T-helper 2 cell treated with Interferon-gamma antibody and Interleukin-4, amounts not matched to agents 5 μg/mL and 100 μg/mL, for 36 hours (primary cell): Measurements from ENCODE around the gene INAFM1.

ENCODE experiments used
- DNase-seq: peaks from one replicate; pipeline ENCODE4 v3.0.0; 2021; ENCODE audit warnings: low spot score
- H3K27ac Mint-ChIP-seq: one replicate; pipeline ENCODE4 v1.8.0; 2021; ENCODE audit warnings: mild to moderate bottlenecking, mixed read lengths
- H3K27me3 Mint-ChIP-seq: one replicate; pipeline ENCODE4 v1.8.0; 2021; ENCODE audit warnings: low read depth, mixed read lengths
- H3K36me3 Mint-ChIP-seq: one replicate; pipeline ENCODE4 v1.8.0; 2021; ENCODE audit warnings: low read depth, mixed read lengths
- H3K4me1 Mint-ChIP-seq: one replicate; pipeline ENCODE4 v1.8.0; 2021; ENCODE audit warnings: low read depth, mixed read lengths
- H3K4me3 Mint-ChIP-seq: one replicate; pipeline ENCODE4 v1.8.0; 2022; ENCODE audit warnings: mild to moderate bottlenecking, moderate library complexity, mixed read lengths
- H3K9me3 Mint-ChIP-seq: one replicate; pipeline ENCODE4 v1.8.0; 2021; ENCODE audit warnings: mixed read lengths

INAFM1 gene

GRCh38 chr19:47274071-47274890 lies at the start of gene INAFM1:
INAFM1 (plus strand) TSS chr19:47274885; CDS start chr19:47274920, 35 bp downstream.
- H3K27me3 Mint-ChIP-seq: no peaks in the 10 kb centered on the region
- H3K36me3 Mint-ChIP-seq: peaks cover 24% of the 10 kb centered on the region

GRCh38 chr19:47225746-47226425 lies 48.8 kb upstream of the INAFM1 start:
- peaks cover 15% of the 10 kb centered on the region for H3K36me3 Mint-ChIP-seq
- peak overlapping the region; percentile 60 for H3K27ac Mint-ChIP-seq
- no peaks in the 10 kb centered on the region for H3K27me3 Mint-ChIP-seq
- no peaks in the 10 kb centered on the region for H3K9me3 Mint-ChIP-seq
- peaks cover 12% of the 10 kb centered on the region for H3K4me1 Mint-ChIP-seq
- H3K4me3 Mint-ChIP-seq: peak overlapping the region; percentile 25
- peak; percentile 88 for DNase-seq

More at GRCh38 chr19:47274071-47274890, at the start of gene INAFM1:
- DNase-seq: peak; percentile 95
- Mint-ChIP-seq H3K4me3 (peak within 1 kb of the TSS; percentile 96), H3K4me1 (peaks cover 18% of the 10 kb centered on the region), H3K9me3 (no peaks in the 10 kb centered on the region), H3K27ac (peak within 1 kb of the TSS; percentile 98)

- H3K27ac Mint-ChIP-seq: peak overlapping the region; percentile 87
- H3K9me3 Mint-ChIP-seq: no peaks in the 10 kb centered on the region
- H3K27me3 Mint-ChIP-seq: no peaks in the 10 kb centered on the region
- peak; percentile 79 for DNase-seq
- H3K4me1 Mint-ChIP-seq: peaks cover 17% of the 10 kb centered on the region
- H3K4me3 Mint-ChIP-seq: peak overlapping the region; percentile 86
- peaks cover 13% of the 10 kb centered on the region for H3K36me3 Mint-ChIP-seq
Observed at GRCh38 chr19:47226426-47227351, 48.0 kb upstream of the INAFM1 start.

GRCh38 chr19:47227352-47228167 lies 47.1 kb upstream of the INAFM1 start:
- H3K4me1 Mint-ChIP-seq: peaks cover 22% of the 10 kb centered on the region
- H3K4me3 Mint-ChIP-seq: peak overlapping the region; percentile 86
- H3K9me3 Mint-ChIP-seq: no peaks in the 10 kb centered on the region
- H3K27ac Mint-ChIP-seq: peak overlapping the region; percentile 87
- peak; percentile 75 for DNase-seq
- H3K36me3 Mint-ChIP-seq: peaks cover 8% of the 10 kb centered on the region
- no peaks in the 10 kb centered on the region for H3K27me3 Mint-ChIP-seq

- peak; percentile 67 for DNase-seq
- Mint-ChIP-seq H3K4me3 (no peak overlapping the region), H3K27ac (no peak overlapping the region)
Observed at GRCh38 chr19:47228168-47228936, 46.3 kb upstream of the INAFM1 start.

GRCh38 chr19:47228937-47229675 lies 45.6 kb upstream of the INAFM1 start:
- Mint-ChIP-seq H3K27ac (no peak overlapping the region), H3K27me3 (no peaks in the 10 kb centered on the region)

More at GRCh38 chr19:47228168-47228936, 46.3 kb upstream of the INAFM1 start:
- Mint-ChIP-seq H3K4me1 (peaks cover 26% of the 10 kb centered on the region), H3K36me3 (peaks cover 8% of the 10 kb centered on the region), H3K27me3 (no peaks in the 10 kb centered on the region), H3K9me3 (no peaks in the 10 kb centered on the region)

GRCh38 chr19:47229676-47230053 lies 45.0 kb upstream of the INAFM1 start:
- H3K27ac Mint-ChIP-seq: no peak overlapping the region

More at GRCh38 chr19:47228937-47229675, 45.6 kb upstream of the INAFM1 start:
- Mint-ChIP-seq H3K4me3 (no peak overlapping the region), H3K9me3 (no peaks in the 10 kb centered on the region), H3K36me3 (peaks cover 6% of the 10 kb centered on the region), H3K4me1 (peaks cover 26% of the 10 kb centered on the region)
- peak; percentile 35 for DNase-seq

GRCh38 chr19:47230054-47230920 lies 44.4 kb upstream of the INAFM1 start:
- Mint-ChIP-seq H3K36me3 (peaks cover 5% of the 10 kb centered on the region), H3K27me3 (peaks cover 1% of the 10 kb centered on the region), H3K9me3 (no peaks in the 10 kb centered on the region), H3K27ac (no peak overlapping the region), H3K4me3 (peak overlapping the region; percentile 18), H3K4me1 (peaks cover 26% of the 10 kb centered on the region)
- peak; percentile 81 for DNase-seq

More at GRCh38 chr19:47229676-47230053, 45.0 kb upstream of the INAFM1 start:
- Mint-ChIP-seq H3K27me3 (no peaks in the 10 kb centered on the region), H3K36me3 (peaks cover 6% of the 10 kb centered on the region), H3K4me3 (no peak overlapping the region), H3K9me3 (no peaks in the 10 kb centered on the region), H3K4me1 (peaks cover 26% of the 10 kb centered on the region)
- DNase-seq: no peak

GRCh38 chr19:47230921-47231214 lies 43.8 kb upstream of the INAFM1 start, which contains the start of gene BBC3:
BBC3 (minus strand) TSS chr19:47231199; CDS start chr19:47228431, 2,768 bp downstream.
- Mint-ChIP-seq H3K4me3 (peak within 1 kb of the TSS; percentile 69), H3K9me3 (no peaks in the 10 kb centered on the region), H3K27ac (peak within 1 kb of the TSS; percentile 86), H3K36me3 (no peaks in the 10 kb centered on the region), H3K27me3 (peaks cover 2% of the 10 kb centered on the region), H3K4me1 (peaks cover 21% of the 10 kb centered on the region)
- no peak for DNase-seq

- peak; percentile 90 for DNase-seq
- H3K36me3 Mint-ChIP-seq: no peaks in the 10 kb centered on the region
- H3K27me3 Mint-ChIP-seq: peaks cover 4% of the 10 kb centered on the region
- H3K27ac Mint-ChIP-seq: peak overlapping the region; percentile 86
- peak overlapping the region; percentile 69 for H3K4me3 Mint-ChIP-seq
- H3K4me1 Mint-ChIP-seq: peaks cover 21% of the 10 kb centered on the region
- no peaks in the 10 kb centered on the region for H3K9me3 Mint-ChIP-seq
Observed at GRCh38 chr19:47231215-47232054, 43.2 kb upstream of the INAFM1 start.
